ENCODE results near the gene PCNX2.

DNA sequence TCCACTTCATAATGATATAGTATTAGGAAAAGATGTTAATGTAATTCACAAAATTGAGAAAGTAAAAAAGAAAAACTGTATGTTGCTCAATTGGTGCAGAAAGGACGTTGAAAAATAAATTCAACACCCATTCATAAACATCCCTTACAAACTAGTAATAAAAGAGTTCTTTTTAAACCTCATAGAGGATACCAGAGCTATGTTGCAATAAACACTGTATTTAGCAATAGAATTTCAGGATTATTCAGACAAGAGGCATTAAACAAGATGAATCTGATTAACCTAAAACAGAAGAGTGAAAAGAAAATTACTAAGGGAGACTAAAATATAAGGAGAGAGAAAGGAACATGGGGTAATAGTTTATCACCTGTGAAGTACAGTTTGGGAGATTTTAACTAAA lies 190.3 kb downstream of the PCNX2 start:
- TF ChIP-seq BHLHE40 (IDR thresholded peaks at IDR 0.05; ENCODE audit: low read length) (no peak), ZNF354B (CRISPR knock-in tag; IDR thresholded peaks at IDR 0.05) (no peak), ZNF230 (CRISPR knock-in tag; IDR thresholded peaks at IDR 0.05) (no peak), FOXJ3 (CRISPR knock-in tag; IDR thresholded peaks at IDR 0.05; ENCODE audit: borderline replicate concordance) (no peak), ZNF138 (CRISPR knock-in tag; IDR thresholded peaks at IDR 0.05; ENCODE audit: low read depth) (no peak), SRF (IDR thresholded peaks at IDR 0.05; ENCODE audit: low read depth, low read length) (no peak), JUN (CRISPR knock-in tag; IDR thresholded peaks at IDR 0.05) (no peak)
- TF ChIP-seq, protein P1, sequence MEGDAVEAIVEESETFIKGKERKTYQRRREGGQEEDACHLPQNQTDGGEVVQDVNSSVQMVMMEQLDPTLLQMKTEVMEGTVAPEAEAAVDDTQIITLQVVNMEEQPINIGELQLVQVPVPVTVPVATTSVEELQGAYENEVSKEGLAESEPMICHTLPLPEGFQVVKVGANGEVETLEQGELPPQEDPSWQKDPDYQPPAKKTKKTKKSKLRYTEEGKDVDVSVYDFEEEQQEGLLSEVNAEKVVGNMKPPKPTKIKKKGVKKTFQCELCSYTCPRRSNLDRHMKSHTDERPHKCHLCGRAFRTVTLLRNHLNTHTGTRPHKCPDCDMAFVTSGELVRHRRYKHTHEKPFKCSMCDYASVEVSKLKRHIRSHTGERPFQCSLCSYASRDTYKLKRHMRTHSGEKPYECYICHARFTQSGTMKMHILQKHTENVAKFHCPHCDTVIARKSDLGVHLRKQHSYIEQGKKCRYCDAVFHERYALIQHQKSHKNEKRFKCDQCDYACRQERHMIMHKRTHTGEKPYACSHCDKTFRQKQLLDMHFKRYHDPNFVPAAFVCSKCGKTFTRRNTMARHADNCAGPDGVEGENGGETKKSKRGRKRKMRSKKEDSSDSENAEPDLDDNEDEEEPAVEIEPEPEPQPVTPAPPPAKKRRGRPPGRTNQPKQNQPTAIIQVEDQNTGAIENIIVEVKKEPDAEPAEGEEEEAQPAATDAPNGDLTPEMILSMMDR (CRISPR knock-in tag; IDR thresholded peaks at IDR 0.05): no peak
